B cell (primary cell): ENCODE measurements around the gene PHLDB2.

Source experiments
- EZH2 ChIP-seq: IDR thresholded peaks from 2 replicates; pipeline ENCODE4 v1.6.1; 2012; ENCODE audit warnings: borderline replicate concordance, low read depth, mild to moderate bottlenecking, moderate library complexity, low read length; ENCODE audit not compliant: insufficient read depth, poor library complexity, severe bottlenecking
- TF ChIP-seq, protein P1 (sequence below): fragments of 200-600 bp; IDR thresholded peaks from one replicate; pipeline ENCODE4 v1.8.0; 2022; ENCODE audit warnings: antibody characterized with exemption, mild to moderate bottlenecking

- TF ChIP-seq, protein P1, sequence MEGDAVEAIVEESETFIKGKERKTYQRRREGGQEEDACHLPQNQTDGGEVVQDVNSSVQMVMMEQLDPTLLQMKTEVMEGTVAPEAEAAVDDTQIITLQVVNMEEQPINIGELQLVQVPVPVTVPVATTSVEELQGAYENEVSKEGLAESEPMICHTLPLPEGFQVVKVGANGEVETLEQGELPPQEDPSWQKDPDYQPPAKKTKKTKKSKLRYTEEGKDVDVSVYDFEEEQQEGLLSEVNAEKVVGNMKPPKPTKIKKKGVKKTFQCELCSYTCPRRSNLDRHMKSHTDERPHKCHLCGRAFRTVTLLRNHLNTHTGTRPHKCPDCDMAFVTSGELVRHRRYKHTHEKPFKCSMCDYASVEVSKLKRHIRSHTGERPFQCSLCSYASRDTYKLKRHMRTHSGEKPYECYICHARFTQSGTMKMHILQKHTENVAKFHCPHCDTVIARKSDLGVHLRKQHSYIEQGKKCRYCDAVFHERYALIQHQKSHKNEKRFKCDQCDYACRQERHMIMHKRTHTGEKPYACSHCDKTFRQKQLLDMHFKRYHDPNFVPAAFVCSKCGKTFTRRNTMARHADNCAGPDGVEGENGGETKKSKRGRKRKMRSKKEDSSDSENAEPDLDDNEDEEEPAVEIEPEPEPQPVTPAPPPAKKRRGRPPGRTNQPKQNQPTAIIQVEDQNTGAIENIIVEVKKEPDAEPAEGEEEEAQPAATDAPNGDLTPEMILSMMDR: no peak
- no peak for TF ChIP-seq EZH2
Measured at GRCh38 chr3:111895071-111895470, 36.0 kb downstream of the PHLDB2 start.
